Lower leg skin (tissue), 4 donors: ENCODE data around the gene KCTD13. TPM values are rescaled to one million over a fixed set of nuclear protein-coding genes. Genes with fewer than 3 reads are reported as not detected.
A peak's percentile ranks its signal among the peaks of the same experiment; 100 is the strongest.
"Not testable (repeated sequence)": the region's sequence is repeated elsewhere in the genome, so short reads cannot be mapped to it uniquely, and the experiment has no call there.

Source experiments
- DNase-seq, 2 donors: peaks; one replicate each; pipeline ENCODE4 v3.0.0-alpha.2; 2019; ENCODE audit warnings: low spot score in 2 of 2
- H3K4me3 ChIP-seq: fragments of 200-600 bp; sonication (generic); 2 replicates; pipeline ENCODE4 v1.5.1; 2017; ENCODE audit warnings: mild to moderate bottlenecking, low read depth; ENCODE audit not compliant: poor library complexity, severe bottlenecking
- CTCF ChIP-seq, 3 donors: fragments of 450-650 bp; IDR thresholded peaks; one replicate each; pipeline ENCODE4 v1.5.1; 2016; ENCODE audit warnings: antibody characterized with exemption in 3 of 3, mild to moderate bottlenecking in 3 of 3, moderate library complexity in 2 of 3
- POLR2A ChIP-seq, 2 donors: fragments of 450-650 bp; IDR thresholded peaks; one replicate each; pipeline ENCODE4 v1.6.1; 2016 to 2017; ENCODE audit warnings: antibody characterized with exemption in 2 of 2, mild to moderate bottlenecking in 1 of 2, moderate library complexity in 1 of 2
- WGBS, 2 donors: methylation state at CpG; one replicate each; pipeline ENCODE4 v1.1.5; 2018; 5-methylcytosine and 5-hydroxymethylcytosine counted together
- intact Hi-C: fragments of 100-400 bp; cut with DNase I; formaldehyde crosslinking; loops from one replicate; pipeline ENCODE4 v1.15.0; 2023; ENCODE audit warnings: low total_unique reads
- total RNA-seq, 4 donors: library from RNA; depleted of rRNA; stranded (reverse); fragments of >200 nt; gene quantifications; one replicate each; pipeline ENCODE4 v1.1.0, GENCODE V29; 2016

The KCTD13 gene
- total RNA-seq, 4 donors from 2014 or later = 19.7 to 34.4 (median 26.0) TPM

- peak in 1 of 2 donors; percentile 68 for DNase-seq
- intact Hi-C loops = loop anchor here (5.0 kb wide), 1 partner anchor 100 kb away; no protein-coding TSS in a partner anchor
- no peak for TF ChIP-seq CTCF (IDR thresholded peaks at IDR 0.05)
- no peak for TF ChIP-seq POLR2A (IDR thresholded peaks at IDR 0.05)
- 2 to 3% methylated on average over 18 of the region's 18 CpGs for WGBS, 2 donors
- H3K4me3 ChIP-seq = peak overlapping the region; percentile 28
These were observed 36.4 kb upstream of the KCTD13 start for GRCh38 chr16:29962344-29962994.

DNA sequence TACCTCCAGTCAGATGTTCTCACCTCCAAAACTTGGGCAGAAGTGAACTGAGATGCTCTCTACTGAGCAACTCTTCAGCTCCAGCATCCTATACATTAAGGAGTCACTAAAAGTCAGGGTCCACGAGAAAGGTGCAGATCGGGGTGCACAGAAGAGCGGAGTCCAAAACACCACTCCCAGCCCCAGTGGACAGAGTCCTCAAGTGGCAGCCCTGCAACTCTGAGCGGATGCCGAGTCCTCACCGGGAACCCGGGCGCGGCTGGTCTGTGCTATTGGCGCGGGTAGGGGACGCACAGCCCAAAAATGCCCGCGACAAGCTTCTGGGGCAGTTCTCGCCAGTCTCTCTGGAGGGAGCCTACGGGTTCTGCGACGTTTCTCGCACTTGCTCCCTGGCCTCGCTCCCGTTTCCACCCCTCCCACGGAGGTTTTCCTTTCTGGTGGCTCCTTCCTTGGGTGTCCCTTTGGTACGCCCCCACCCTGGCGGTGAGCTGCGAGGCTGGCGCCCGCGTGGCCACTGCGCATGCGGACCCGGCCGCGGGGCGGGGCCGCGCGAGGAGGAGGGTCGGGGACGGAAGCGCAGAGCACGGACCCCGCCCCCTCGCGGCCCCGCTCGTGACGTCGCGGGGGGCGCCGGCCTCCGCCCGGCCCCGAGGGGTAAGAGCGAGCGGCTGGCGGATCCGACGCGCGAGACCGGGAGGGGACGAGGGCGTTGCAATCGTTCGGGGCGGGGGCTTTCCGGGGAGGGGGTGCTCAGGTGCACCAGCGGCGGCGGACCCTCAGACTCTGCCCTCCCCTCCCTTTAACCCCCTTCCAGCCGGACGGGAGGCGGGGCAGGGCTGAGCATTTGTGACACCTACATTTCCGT, 35.7 kb upstream of the KCTD13 start, which contains the start of gene TMEM219:
TSS of gene TMEM219 (plus strand) at position 601 of the 865 bp plus-strand sequence. CDS start 1,065 bp downstream, outside the sequence.
- peak within 1 kb of the TSS; percentile 28 for H3K4me3 ChIP-seq
- peak; percentile 84 to 97 for DNase-seq
- 1% methylated on average over 53 to 57 of the region's 75 CpGs for WGBS, 2 donors
- no peak for TF ChIP-seq CTCF (IDR thresholded peaks at IDR 0.05)
- no peak for TF ChIP-seq POLR2A (IDR thresholded peaks at IDR 0.05)
- intact Hi-C loops = loop anchor here (5.0 kb wide), 1 partner anchor 101 kb away; no protein-coding TSS in a partner anchor

DNA sequence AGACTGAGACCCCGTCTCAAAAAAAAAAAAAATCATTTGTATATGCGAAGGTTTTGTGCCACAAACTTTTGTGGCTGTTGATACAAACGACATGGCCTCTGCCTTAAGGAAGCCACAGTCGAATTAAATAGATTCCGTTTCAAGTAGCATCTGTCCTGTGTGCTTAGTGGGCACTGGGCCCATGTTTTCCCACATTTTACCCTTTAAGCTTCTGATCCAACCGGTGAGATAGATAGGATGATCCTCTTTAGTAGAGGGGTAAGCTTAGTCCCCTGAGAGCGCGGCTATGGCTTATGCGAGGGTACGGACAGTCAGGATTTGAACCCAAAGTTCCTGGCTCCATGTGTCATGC, 35.1 kb upstream of the KCTD13 start:
- 55% methylated on average over 10 of the region's 10 CpGs for WGBS, 2 donors
- DNase-seq = no peak
- intact Hi-C loops = loop anchor here (5.0 kb wide), 1 partner anchor 101 kb away; no protein-coding TSS in a partner anchor
- TF ChIP-seq POLR2A (IDR thresholded peaks at IDR 0.05) (no peak), CTCF (IDR thresholded peaks at IDR 0.05) (no peak)
- no peak overlapping the region for H3K4me3 ChIP-seq

DNA sequence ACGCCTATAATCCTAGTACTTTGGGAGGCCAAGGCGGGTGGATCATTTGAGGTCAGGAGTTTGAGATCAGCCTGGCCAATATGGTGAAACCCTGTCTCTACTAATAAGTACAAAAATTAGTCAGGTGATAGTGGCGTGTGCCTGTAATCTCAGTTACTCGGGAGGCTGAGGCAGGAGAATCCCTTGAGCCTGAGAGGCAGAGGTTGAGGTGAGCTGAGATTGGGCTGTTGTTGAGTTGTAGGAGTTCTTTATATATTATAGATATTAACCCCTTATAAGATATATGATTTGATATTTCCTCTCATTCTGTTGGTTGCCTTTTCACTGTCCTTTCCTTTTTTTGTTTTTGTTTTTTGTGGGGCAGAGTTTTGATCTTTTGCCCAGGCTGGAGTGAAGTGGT, 33.8 kb upstream of the KCTD13 start:
- DNase-seq, H3K4me3 ChIP-seq: not testable (repeated sequence)
- 89% methylated on average over 4 of the region's 4 CpGs for WGBS, 2 donors
- intact Hi-C loops = loop anchor here (5.0 kb wide), 1 partner anchor 102 kb away; no protein-coding TSS in a partner anchor

GRCh38 chr16:29959293-29959692, 33.3 kb upstream of the KCTD13 start:
- WGBS, 2 donors = 94 to 95% methylated on average over 8 of the region's 9 CpGs
- TF ChIP-seq CTCF (IDR thresholded peaks at IDR 0.05) = no peak
- no peak for TF ChIP-seq POLR2A (IDR thresholded peaks at IDR 0.05)
- intact Hi-C loops = no loop called here
- no peak for DNase-seq
- no peak overlapping the region for H3K4me3 ChIP-seq

GRCh38 chr16:29958756-29959155, 32.7 kb upstream of the KCTD13 start:
- intact Hi-C loops = no loop called here
- WGBS, 2 donors = 87 to 90% methylated on average over 5 of the region's 5 CpGs
- TF ChIP-seq CTCF (IDR thresholded peaks at IDR 0.05) (no peak), POLR2A (IDR thresholded peaks at IDR 0.05) (no peak)

More at GRCh38 chr16:29958756-29959155, 32.7 kb upstream of the KCTD13 start:
- DNase-seq = no peak
- no peak overlapping the region for H3K4me3 ChIP-seq
